ENCODE results near the gene ADARB2.

The ADARB2 gene

GRCh38 chr10:1199897-1200721 is 537.2 kb downstream of the ADARB2 start:
- no peak overlapping the region for H3K27ac ChIP-seq
- TF ChIP-seq ZFX (IDR thresholded peaks at IDR 0.05; ENCODE audit: borderline replicate concordance) (no peak), CTCF (IDR thresholded peaks at IDR 0.05) (no peak)

GRCh38 chr10:1199345-1199673 is 538.0 kb downstream of the ADARB2 start:
- no peak for TF ChIP-seq ZFX (IDR thresholded peaks at IDR 0.05; ENCODE audit: borderline replicate concordance)
- no peak for TF ChIP-seq CTCF (IDR thresholded peaks at IDR 0.05)
- no peak overlapping the region for H3K27ac ChIP-seq

GRCh38 chr10:1198453-1199344 is 538.6 kb downstream of the ADARB2 start:
- TF ChIP-seq CTCF (IDR thresholded peaks at IDR 0.05) (no peak), ZFX (IDR thresholded peaks at IDR 0.05; ENCODE audit: borderline replicate concordance) (no peak)
- no peak overlapping the region for H3K27ac ChIP-seq

GRCh38 chr10:1197384-1197783 is 539.9 kb downstream of the ADARB2 start:
- no peak for TF ChIP-seq ZFX (IDR thresholded peaks at IDR 0.05; ENCODE audit: borderline replicate concordance)
- no peak for TF ChIP-seq CTCF (IDR thresholded peaks at IDR 0.05)
- no peak overlapping the region for H3K27ac ChIP-seq

- no peak overlapping the region for H3K27ac ChIP-seq
These were observed 540.7 kb downstream of the ADARB2 start for GRCh38 chr10:1196656-1197055.

GRCh38 chr10:1195828-1196227 is 541.5 kb downstream of the ADARB2 start:
- no peak for TF ChIP-seq ZFX (IDR thresholded peaks at IDR 0.05; ENCODE audit: borderline replicate concordance)
- TF ChIP-seq CTCF (IDR thresholded peaks at IDR 0.05) = no peak
- H3K27ac ChIP-seq = no peak overlapping the region

More at GRCh38 chr10:1196656-1197055, 540.7 kb downstream of the ADARB2 start:
- TF ChIP-seq CTCF (IDR thresholded peaks at IDR 0.05) (no peak), ZFX (IDR thresholded peaks at IDR 0.05; ENCODE audit: borderline replicate concordance) (no peak)

GRCh38 chr10:1194161-1194560 is 543.2 kb downstream of the ADARB2 start:
- TF ChIP-seq CTCF (IDR thresholded peaks at IDR 0.05) (no peak), ZFX (IDR thresholded peaks at IDR 0.05; ENCODE audit: borderline replicate concordance) (no peak)
- H3K27ac ChIP-seq = no peak overlapping the region
